HepG2 (cell line): ENCODE measurements around the gene ARL17A. TPM values are rescaled to one million over a fixed set of nuclear protein-coding genes. Genes with fewer than 3 reads are reported as not detected.
"Not testable (repeated sequence)": the region's sequence is repeated elsewhere in the genome, so short reads cannot be mapped to it uniquely, and the experiment has no call there.

Experiments
- ATAC-seq: fragments of 200-7000 bp; cut with Tn5 transposase; 3 replicates; pipeline ENCODE4 v1.9.1; 2020; ENCODE audit warnings: mild to moderate bottlenecking, moderate library complexity
- BruUV-seq: library from RNA; stranded (reverse); fragments of 400-500 nt; replicated peaks from 2 replicates; lab custom pipeline; 2021; lab: Mats Ljungman, UMichigan
- CTCF ChIA-PET: fragments of 300-600 bp; formaldehyde crosslinking; extraction: SDS; loops from one replicate; lab custom pipeline; 2021; ENCODE audit warnings: low total read pairs, inconsistent platforms, low intra/inter-chr PET ratio; lab: Yijun Ruan, JAX
- POLR2A ChIA-PET: fragments of 350-600 bp; sonication (Branson Sonifier 250); formaldehyde crosslinking; loops from one replicate; lab custom pipeline; 2020; ENCODE audit warnings: antibody characterized with exemption, inconsistent platforms; lab: Yijun Ruan, JAX
- DNase-seq: peaks from one replicate; pipeline ENCODE4 v3.0.0-alpha.2; 2015; ENCODE audit warnings: low spot score
- FAIRE-seq: peaks from 3 replicates; lab custom pipeline; 2011; peaks lifted over from hg19 to GRCh38; lab: Jason Lieb, UNC
- H2AFZ ChIP-seq: one replicate; pipeline ENCODE4 v1.6.1; 2011; ENCODE audit warnings: low read length, inconsistent platforms
- H3K27ac ChIP-seq: fragments of 300-600 bp; 3 replicates; pipeline ENCODE4 v1.8.0; 2011; ENCODE audit warnings: mixed run types, mild to moderate bottlenecking, mixed read lengths, low read length, inconsistent platforms; ENCODE audit not compliant: insufficient read depth; ENCODE audit errors: extremely low read length
- H3K27me3 ChIP-seq, 2 experiments: fragments of 200-600 bp in 1 of 2; 2 replicates in 1 of 2; 3 replicates in 1 of 2; pipeline versions ENCODE4 v1.6.0 to v1.8.0; 2011; ENCODE audit warnings: low read length in 2 of 2, mild to moderate bottlenecking in 2 of 2, moderate library complexity in 2 of 2, inconsistent platforms in 1 of 2; ENCODE audit not compliant: insufficient read depth in 2 of 2, control insufficient read depth in 1 of 2
- H3K36me3 ChIP-seq, 2 experiments: fragments of 200-600 bp in 1 of 2; replicated peaks in 1 of 2; 2 replicates in 1 of 2; 3 replicates in 1 of 2; pipeline versions ENCODE4 v1.5.1 to v1.8.0; 2011; ENCODE audit warnings: low read length in 2 of 2, inconsistent platforms in 1 of 2; ENCODE audit not compliant: insufficient read depth in 2 of 2, control insufficient read depth in 1 of 2
- H3K4me1 ChIP-seq: 2 replicates; pipeline ENCODE4 v1.5.1; 2012; ENCODE audit warnings: low read length, inconsistent platforms; ENCODE audit not compliant: insufficient read depth
- H3K4me2 ChIP-seq: 2 replicates; pipeline ENCODE4 v1.6.0; 2011; ENCODE audit warnings: low read depth, low read length, inconsistent platforms
- H3K4me3 ChIP-seq, 3 experiments: fragments of 200-600 bp in 1 of 3; sonication (generic), shearing (Covaris generic) in 1 of 3; replicated peaks in 1 of 3; 2 replicates each; pipeline ENCODE4 v1.5.1; 2011 to 2016; ENCODE audit warnings: low read length in 3 of 3, inconsistent platforms in 2 of 3, low read depth in 2 of 3, mild to moderate bottlenecking in 2 of 3, control low read depth in 1 of 3, mixed read lengths in 1 of 3; ENCODE audit not compliant: insufficient read depth in 1 of 3
- H3K79me2 ChIP-seq: one replicate; pipeline ENCODE4 v1.6.1; 2011; ENCODE audit warnings: low read length, inconsistent platforms; ENCODE audit not compliant: insufficient read depth
- H3K9ac ChIP-seq: 2 replicates; pipeline ENCODE4 v1.6.0; 2011; ENCODE audit warnings: mild to moderate bottlenecking, low read depth, low read length, inconsistent platforms; ENCODE audit not compliant: insufficient read depth
- H3K9me3 ChIP-seq: 2 replicates; pipeline ENCODE4 v1.5.1; 2012; ENCODE audit warnings: mild to moderate bottlenecking, low read length
- H4K20me1 ChIP-seq: 2 replicates; pipeline ENCODE4 v1.6.0; 2011; ENCODE audit warnings: inconsistent platforms, mild to moderate bottlenecking, low read length, moderate library complexity; ENCODE audit not compliant: insufficient read depth
- WGBS: methylation state at CpG from one replicate; pipeline ENCODE4 v1.1.6; 2017; ENCODE audit warnings: low lambda C conversion rate; 5-methylcytosine and 5-hydroxymethylcytosine counted together
- in situ Hi-C: cut with HindIII; loops from 2 replicates; pipeline ENCODE4 v1.10.0; 2017; ENCODE audit warnings: low pct_unique_long_range_greater_than_20kb; ENCODE audit not compliant: extremely low pct_ligation_motif_present
- intact Hi-C: fragments of 100-400 bp; cut with micrococcal nuclease; formaldehyde crosslinking; loops from one replicate; pipeline ENCODE4 v1.10.0; 2022; ENCODE audit not compliant: unreplicated experiment
- polyA plus RNA-seq, 8 experiments: library from polyadenylated mRNA; depleted of rRNA in 3 of 8; stranded (reverse) in 7 of 8; unstranded in 1 of 8; fragments of >200 nt; fragmentation: Illumina TruSeq in 4 of 8; extraction: Trizol in 4 of 8; gene quantifications; 2 replicates each; pipeline versions ENCODE4 v1.2.1 to v1.2.3, GENCODE V29; 2011 to 2016; ENCODE audit warnings: low read depth in 4 of 8, missing spikeins in 1 of 8, mixed read lengths in 1 of 8; ENCODE audit not compliant: insufficient read depth in 1 of 8
- small RNA-seq, 3 experiments: library from RNA; depleted of rRNA; stranded (forward); fragments of <200 nt; gene quantifications; one replicate each; pipeline ENCODE3, GENCODE V24; 2012; ENCODE audit warnings: low read depth in 2 of 3, low replicate concordance in 1 of 3; ENCODE audit not compliant: insufficient read length in 3 of 3, insufficient read depth in 2 of 3
- total RNA-seq, 5 experiments: library from RNA; depleted of rRNA; stranded (reverse); fragments of >200 nt; fragmentation: Illumina TruSeq; extraction: Trizol; gene quantifications; 2 replicates each; pipeline ENCODE4 v1.2.3, GENCODE V29; 2016; ENCODE audit warnings: low read depth in 1 of 5

The ARL17A gene
- total and polyA plus RNA-seq, 2 of the 13 experiments (the other 11 are each of a cell fraction or from before 2014, with no cell fraction given) = 18.8 to 19.4 TPM

DNA sequence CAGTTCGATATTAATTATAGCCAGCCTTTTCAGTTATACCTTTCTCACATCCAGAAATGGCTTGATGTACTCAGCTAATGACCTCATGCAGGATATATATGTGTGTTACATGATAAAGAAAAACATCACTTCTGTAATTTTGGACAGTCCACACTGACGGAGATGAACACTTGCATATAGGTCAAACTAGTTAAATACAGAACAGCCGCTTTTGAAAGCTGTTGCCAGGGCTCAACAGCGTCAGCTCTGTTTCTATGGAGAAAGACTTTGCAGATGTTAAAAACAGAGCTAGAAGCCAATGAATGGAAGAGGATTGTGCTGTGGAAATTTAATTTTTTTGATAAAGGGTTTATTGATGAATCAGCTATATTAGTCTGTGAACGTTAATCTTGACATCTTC, 111.9 kb downstream of the ARL17A start:
- in situ Hi-C loops, BruUV-seq, FAIRE-seq, H3K9me3 ChIP-seq, H3K4me2 ChIP-seq, DNase-seq, H3K4me3 ChIP-seq, H3K27me3 ChIP-seq, H3K4me1 ChIP-seq, H3K27ac ChIP-seq, POLR2A ChIA-PET, H4K20me1 ChIP-seq, ATAC-seq, intact Hi-C loops, H3K36me3 ChIP-seq, H2AFZ ChIP-seq, H3K9ac ChIP-seq, CTCF ChIA-PET, H3K79me2 ChIP-seq: not testable (repeated sequence)
- 100% methylated on average over 4 of the region's 5 CpGs for WGBS

Small RNAs within 50 kb of the gene (small RNA-seq; reads per million reads assigned to genes)
- gene RN7SL199P = 0 reads per million in 3 experiments

Other genes with a start within 250 kb of the ARL17A start
- 25.8 and 37.0 TPM in 2 replicates for gene ARL17B, start 217.9 kb downstream of the ARL17A start, total RNA-seq (2016; rRNA removed; fragmentation: Illumina TruSeq; extraction: Trizol)
- gene ARL17B, start 217.9 kb downstream of the ARL17A start, polyA plus RNA-seq (2011; rRNA removed) = 13.9 and 14.2 TPM in 2 replicates
- 2.1 and 3.4 TPM in 2 replicates for gene LRRC37A2, start 67.2 kb downstream of the ARL17A start, total RNA-seq (2016; rRNA removed; fragmentation: Illumina TruSeq; extraction: Trizol)
- 3.3 and 4.1 TPM in 2 replicates for gene LRRC37A2, start 67.2 kb downstream of the ARL17A start, polyA plus RNA-seq (2011; rRNA removed)
- 37.8 and 70.3 TPM in 2 replicates for gene NSF, start 11.0 kb upstream of the ARL17A start, total RNA-seq (2016; rRNA removed; fragmentation: Illumina TruSeq; extraction: Trizol)
- gene NSF, start 11.0 kb upstream of the ARL17A start, polyA plus RNA-seq (2011; rRNA removed) = 21.0 and 21.9 TPM in 2 replicates
- 6.4 and 8.5 TPM in 2 replicates for gene WNT3, start 239.0 kb upstream of the ARL17A start, total RNA-seq (2016; rRNA removed; fragmentation: Illumina TruSeq; extraction: Trizol)
- gene WNT3, start 239.0 kb upstream of the ARL17A start, polyA plus RNA-seq (2011; rRNA removed) = 10.3 and 12.5 TPM in 2 replicates